Lower lobe of right lung (tissue), 2 donors: ENCODE results near the gene RRBP1. TPM values are rescaled to one million over a fixed set of nuclear protein-coding genes. Genes with fewer than 3 reads are reported as not detected.

Experiments
- ATAC-seq, 2 donors: fragments of 200-7000 bp; cut with Tn5 transposase; one replicate each; pipeline ENCODE4 v1.9.1; 2020 to 2022; ENCODE audit warnings: mild to moderate bottlenecking in 2 of 2, moderate library complexity in 2 of 2
- DNase-seq: peaks from one replicate; pipeline ENCODE4 v3.0.0-alpha.2; 2020
- H3K27ac ChIP-seq: fragments of 200-600 bp; one replicate; pipeline ENCODE4 v1.8.0; 2022
- H3K27me3 ChIP-seq: fragments of 200-600 bp; one replicate; pipeline ENCODE4 v1.8.0; 2022; ENCODE audit warnings: low read depth
- H3K36me3 ChIP-seq: fragments of 200-600 bp; one replicate; pipeline ENCODE4 v1.8.0; 2022; ENCODE audit warnings: mild to moderate bottlenecking
- H3K4me1 ChIP-seq: fragments of 200-600 bp; one replicate; pipeline ENCODE4 v1.8.0; 2022
- H3K4me3 ChIP-seq: fragments of 200-600 bp; one replicate; pipeline ENCODE4 v1.8.0; 2022; ENCODE audit warnings: mild to moderate bottlenecking
- H3K9me3 ChIP-seq: fragments of 200-600 bp; one replicate; pipeline ENCODE4 v1.8.0; 2022
- CTCF ChIP-seq: fragments of 200-600 bp; IDR thresholded peaks from one replicate; pipeline ENCODE4 v1.8.0; 2022; ENCODE audit warnings: antibody characterized with exemption, mild to moderate bottlenecking
- intact Hi-C: fragments of 100-400 bp; cut with DNase I; formaldehyde crosslinking; loops from one replicate; pipeline ENCODE4 v1.11.0; 2022
- total RNA-seq: library from RNA; stranded (reverse); fragmentation: NEBNext Ultra II Directional; extraction: Animal tissue kit (Norgen Biotek cat#: 25700); gene quantifications from one replicate; pipeline ENCODE4 v1.2.1, GENCODE V29; 2021
- donor health status: DM: no; HTN: yes; CAD: no; lungs with severe emphysema.

RRBP1 gene
- total RNA-seq, 1 donor from 2014 or later, result 138 TPM

DNA sequence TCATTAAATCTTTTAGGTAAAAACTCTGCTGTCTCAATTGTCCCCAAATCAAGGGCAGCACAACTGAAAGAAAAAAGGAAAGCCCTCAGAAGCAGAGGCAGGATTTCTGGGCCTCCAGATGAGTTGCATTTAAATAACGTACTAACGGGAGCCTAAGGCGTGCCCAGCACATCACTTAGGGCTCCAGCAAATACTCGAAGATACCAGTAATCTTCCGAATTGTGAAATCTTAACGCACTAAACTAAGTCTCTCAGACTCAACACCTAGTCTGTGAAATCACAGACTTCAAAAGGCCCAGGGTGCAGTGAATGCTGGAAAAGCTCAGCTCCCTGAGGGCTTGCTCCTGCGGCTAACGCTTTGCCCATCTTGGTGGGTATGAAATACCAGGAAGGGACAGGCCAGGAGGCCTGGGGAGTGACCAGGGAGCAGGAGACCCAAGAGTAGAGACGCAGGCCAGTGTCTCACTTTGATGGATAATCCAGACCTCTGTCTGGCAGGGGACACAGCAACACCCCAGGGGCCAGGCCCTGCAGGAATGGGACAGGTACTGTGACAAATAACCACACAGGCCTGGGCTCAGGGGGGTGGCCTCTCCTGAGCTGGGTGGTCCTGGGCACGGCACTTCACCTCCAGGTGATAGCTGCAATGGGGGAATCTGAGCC lies 36.4 kb downstream of the RRBP1 start:
- H3K36me3 ChIP-seq, result peaks cover 27% of the 10 kb centered on the region
- H3K9me3 ChIP-seq, result no peaks in the 10 kb centered on the region
- no peak for TF ChIP-seq CTCF
- DNase-seq (peak; percentile 38), ATAC-seq (no peak)
- intact Hi-C loops, result no loop called here
- no peak overlapping the region for H3K4me3 ChIP-seq
- no peak overlapping the region for H3K27ac ChIP-seq
- H3K4me1 ChIP-seq, result peaks cover 53% of the 10 kb centered on the region
- H3K27me3 ChIP-seq, result no peaks in the 10 kb centered on the region

DNA sequence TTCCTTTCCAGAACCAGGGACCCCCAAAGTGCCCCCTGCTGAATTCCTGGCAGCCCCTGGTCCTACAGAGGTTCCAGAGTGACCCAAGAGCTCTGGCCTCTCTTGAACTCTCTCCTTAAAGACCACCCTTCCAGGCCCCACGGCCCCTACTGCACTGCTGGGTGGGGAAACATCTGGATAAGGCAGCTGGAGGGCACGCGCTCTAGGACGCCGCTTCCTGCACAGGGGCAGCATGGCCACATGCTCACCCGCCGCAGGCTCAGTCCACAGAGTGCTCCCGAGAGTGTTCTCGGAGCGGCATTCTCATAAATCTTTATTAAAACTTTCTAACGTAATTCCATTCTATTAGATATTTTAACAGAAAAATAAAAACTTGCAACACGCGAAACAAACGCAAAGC lies 37.0 kb downstream of the RRBP1 start:
- intact Hi-C loops, result no loop called here
- H3K27ac ChIP-seq, result no peak overlapping the region
- no peak overlapping the region for H3K4me3 ChIP-seq
- peaks cover 34% of the 10 kb centered on the region for H3K36me3 ChIP-seq
- ATAC-seq (no peak), DNase-seq (peak; percentile 43)
- no peaks in the 10 kb centered on the region for H3K9me3 ChIP-seq
- peaks cover 46% of the 10 kb centered on the region for H3K4me1 ChIP-seq
- H3K27me3 ChIP-seq, result no peaks in the 10 kb centered on the region
- TF ChIP-seq CTCF, result no peak

DNA sequence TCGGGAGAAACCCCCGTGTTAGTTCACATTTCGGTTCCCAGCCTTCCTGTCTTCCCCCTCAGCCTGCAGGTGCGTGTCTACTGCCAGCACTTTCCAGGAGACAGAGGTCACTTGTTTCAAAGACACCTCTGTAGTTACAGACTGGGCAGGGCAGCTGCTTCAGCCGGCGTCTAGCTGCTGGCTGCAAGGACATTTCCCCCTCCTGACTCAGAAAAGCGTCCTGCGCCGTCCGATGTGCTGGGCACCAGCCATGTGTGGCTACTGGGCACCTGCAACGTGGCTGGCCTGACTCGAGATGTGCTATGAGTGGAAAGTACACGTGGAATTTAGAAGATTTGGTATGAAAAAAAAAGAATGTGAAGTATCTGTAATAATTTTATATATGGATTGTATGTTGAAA lies 37.6 kb downstream of the RRBP1 start:
- H3K9me3 ChIP-seq, result no peaks in the 10 kb centered on the region
- no peak overlapping the region for H3K27ac ChIP-seq
- H3K36me3 ChIP-seq, result peaks cover 39% of the 10 kb centered on the region
- no peaks in the 10 kb centered on the region for H3K27me3 ChIP-seq
- peak; percentile 47 for DNase-seq
- no peak for ATAC-seq
- intact Hi-C loops, result no loop called here
- H3K4me1 ChIP-seq, result peaks cover 41% of the 10 kb centered on the region
- no peak overlapping the region for H3K4me3 ChIP-seq
- TF ChIP-seq CTCF, result no peak

DNA sequence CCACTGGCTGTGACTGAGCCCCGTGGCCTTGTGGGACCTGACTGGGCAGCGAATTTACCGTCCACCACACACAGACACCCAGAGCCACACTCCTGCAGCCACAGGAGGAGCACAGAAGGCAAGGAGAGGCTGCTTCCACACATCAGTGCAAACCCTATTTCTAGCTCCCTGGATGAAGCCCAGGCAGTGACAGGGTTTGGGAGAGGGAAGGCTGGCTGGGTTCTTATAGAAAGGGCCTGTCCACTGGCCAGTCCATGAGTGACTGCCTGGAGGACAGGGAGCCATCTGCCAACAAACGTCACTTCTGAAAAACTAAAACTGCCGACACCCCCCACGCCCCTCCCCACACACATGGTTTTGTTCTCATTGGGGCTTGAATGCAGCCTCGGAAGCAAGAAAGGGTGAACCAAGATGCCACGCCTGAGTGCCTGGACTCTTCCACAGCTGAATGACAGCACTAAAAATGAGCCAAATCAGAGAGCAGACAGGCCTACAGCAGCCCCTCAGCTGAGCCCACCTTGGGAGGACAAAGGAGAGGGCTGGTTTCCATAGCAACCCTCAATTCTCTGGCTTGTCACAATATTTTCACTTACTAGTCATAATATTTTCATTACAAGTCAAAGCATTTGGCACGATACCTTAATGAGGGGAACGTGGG lies 38.4 kb downstream of the RRBP1 start:
- Histone ChIP-seq H3K4me1 (peaks cover 33% of the 10 kb centered on the region), H3K9me3 (no peaks in the 10 kb centered on the region), H3K27ac (peak overlapping the region; percentile 3), H3K4me3 (no peak overlapping the region), H3K27me3 (no peaks in the 10 kb centered on the region), H3K36me3 (peaks cover 46% of the 10 kb centered on the region)
- intact Hi-C loops, result no loop called here
- TF ChIP-seq CTCF, result no peak
- DNase-seq, result peak; percentile 10
- no peak for ATAC-seq

- no peak overlapping the region for H3K27ac ChIP-seq
Observed at GRCh38 chr20:17642404-17643269, 39.4 kb downstream of the RRBP1 start.

More at GRCh38 chr20:17642404-17643269, 39.4 kb downstream of the RRBP1 start:
- Histone ChIP-seq H3K27me3 (no peaks in the 10 kb centered on the region), H3K36me3 (peaks cover 57% of the 10 kb centered on the region), H3K4me1 (peaks cover 29% of the 10 kb centered on the region), H3K4me3 (no peak overlapping the region), H3K9me3 (no peaks in the 10 kb centered on the region)
- ATAC-seq (no peak), DNase-seq (peak; percentile 16)
- intact Hi-C loops, result no loop called here
- no peak for TF ChIP-seq CTCF
